22Rv1 (cell line): ENCODE data around the gene VSTM4.

Experiments
- H3K27ac ChIP-seq: fragments of 450-650 bp; 2 replicates; pipeline ENCODE4 v1.5.1; 2017
- ZFX ChIP-seq: fragments of 450-650 bp; IDR thresholded peaks from 2 replicates; pipeline ENCODE4 v1.6.1; 2017; ENCODE audit warnings: antibody characterized with exemption, borderline replicate concordance
- TF ChIP-seq, protein P1 (sequence below): fragments of 450-650 bp; IDR thresholded peaks from 2 replicates; pipeline ENCODE4 v1.5.1; 2017; ENCODE audit warnings: mild to moderate bottlenecking

The VSTM4 gene

DNA sequence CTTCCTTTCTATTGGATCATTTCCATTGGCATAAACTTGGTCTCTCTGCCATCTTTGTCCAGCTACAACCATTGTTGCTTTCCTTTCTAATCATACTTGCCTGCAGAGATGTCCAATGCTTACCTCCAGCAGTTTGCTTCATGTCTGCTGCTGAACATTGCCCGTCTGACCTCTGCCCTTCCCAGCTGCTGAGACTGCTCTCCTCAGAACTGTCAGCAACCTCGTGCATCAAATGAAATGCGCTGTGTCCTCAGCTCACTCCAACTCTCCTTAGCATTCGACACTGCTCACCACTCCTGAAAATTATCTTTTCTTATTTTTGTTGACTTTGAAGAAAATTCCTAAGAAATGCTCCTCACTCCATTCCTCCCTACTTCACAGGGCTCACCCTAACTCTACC, 13.5 kb upstream of the VSTM4 start:
- H3K27ac ChIP-seq = no peak overlapping the region

DNA sequence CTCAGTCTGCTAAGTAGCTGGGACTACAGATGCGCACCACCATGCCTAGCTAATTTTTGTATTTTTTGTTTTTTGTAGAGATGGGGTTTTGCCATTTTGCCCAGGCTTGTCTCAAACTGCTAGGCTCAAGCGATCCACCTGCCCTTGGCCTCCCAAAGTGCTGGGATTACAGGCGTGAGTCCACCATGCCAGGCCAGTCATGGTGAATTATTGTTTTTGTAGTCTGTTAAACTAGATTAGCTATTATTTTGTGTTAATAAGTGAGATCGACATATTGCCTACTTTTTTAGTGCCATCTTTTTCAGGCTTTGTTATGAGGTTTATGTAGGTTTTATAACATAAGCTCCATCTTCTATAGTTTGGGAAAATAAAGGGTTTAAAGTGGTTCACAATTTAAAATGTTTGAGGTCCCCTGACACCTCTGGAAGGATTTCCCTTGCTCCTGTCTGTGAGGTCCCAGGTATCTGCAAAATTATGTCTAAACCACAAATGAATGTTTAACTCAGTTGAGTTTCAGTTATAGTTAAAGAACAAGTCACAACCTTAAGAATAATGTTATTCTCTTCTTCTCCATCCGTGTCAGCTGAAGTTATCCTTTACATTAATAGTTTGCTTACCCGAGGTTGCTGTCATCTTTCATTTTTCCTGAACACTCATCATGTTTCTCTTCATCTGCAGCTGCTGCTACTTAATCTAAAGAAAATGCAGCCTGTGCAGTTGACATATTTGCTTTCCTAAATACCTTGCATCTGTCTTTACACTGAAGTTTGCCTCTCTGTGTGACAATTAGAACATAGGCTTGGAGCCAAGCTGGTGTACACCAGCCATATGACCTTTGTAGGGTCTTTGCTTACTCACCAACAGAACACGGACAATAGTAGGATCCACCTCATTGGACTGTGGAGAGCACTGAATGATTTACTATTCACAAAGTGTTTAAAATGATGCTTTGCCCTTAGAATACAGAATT, 8.9 kb upstream of the VSTM4 start:
- no peak for TF ChIP-seq ZFX
- TF ChIP-seq, protein P1, sequence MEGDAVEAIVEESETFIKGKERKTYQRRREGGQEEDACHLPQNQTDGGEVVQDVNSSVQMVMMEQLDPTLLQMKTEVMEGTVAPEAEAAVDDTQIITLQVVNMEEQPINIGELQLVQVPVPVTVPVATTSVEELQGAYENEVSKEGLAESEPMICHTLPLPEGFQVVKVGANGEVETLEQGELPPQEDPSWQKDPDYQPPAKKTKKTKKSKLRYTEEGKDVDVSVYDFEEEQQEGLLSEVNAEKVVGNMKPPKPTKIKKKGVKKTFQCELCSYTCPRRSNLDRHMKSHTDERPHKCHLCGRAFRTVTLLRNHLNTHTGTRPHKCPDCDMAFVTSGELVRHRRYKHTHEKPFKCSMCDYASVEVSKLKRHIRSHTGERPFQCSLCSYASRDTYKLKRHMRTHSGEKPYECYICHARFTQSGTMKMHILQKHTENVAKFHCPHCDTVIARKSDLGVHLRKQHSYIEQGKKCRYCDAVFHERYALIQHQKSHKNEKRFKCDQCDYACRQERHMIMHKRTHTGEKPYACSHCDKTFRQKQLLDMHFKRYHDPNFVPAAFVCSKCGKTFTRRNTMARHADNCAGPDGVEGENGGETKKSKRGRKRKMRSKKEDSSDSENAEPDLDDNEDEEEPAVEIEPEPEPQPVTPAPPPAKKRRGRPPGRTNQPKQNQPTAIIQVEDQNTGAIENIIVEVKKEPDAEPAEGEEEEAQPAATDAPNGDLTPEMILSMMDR = no peak
- no peak overlapping the region for H3K27ac ChIP-seq

More for the DNA sequence above, 13.5 kb upstream of the VSTM4 start:
- no peak for TF ChIP-seq ZFX
- TF ChIP-seq, protein P1 = no peak

DNA sequence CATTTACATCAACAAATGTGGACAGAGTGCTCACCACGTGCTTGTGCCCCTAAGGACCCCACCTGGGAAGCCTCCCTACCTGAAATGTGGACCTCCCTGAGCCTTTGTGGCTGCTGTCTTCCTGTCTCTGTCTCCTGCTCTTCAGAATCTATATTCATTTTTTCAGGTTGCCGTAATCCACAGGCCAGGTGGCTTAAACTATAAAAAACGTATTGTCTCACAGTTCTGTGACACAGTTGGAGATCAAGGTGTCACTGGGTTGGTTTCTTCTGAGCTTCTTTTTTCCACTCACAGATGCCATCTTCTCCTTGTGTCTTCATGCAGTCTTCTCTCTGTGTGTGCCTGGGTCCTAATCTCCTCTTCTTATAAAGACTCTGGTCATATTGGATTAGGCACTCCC, 5.6 kb upstream of the VSTM4 start:
- TF ChIP-seq ZFX = no peak
- TF ChIP-seq, protein P1 = no peak
- no peak overlapping the region for H3K27ac ChIP-seq

DNA sequence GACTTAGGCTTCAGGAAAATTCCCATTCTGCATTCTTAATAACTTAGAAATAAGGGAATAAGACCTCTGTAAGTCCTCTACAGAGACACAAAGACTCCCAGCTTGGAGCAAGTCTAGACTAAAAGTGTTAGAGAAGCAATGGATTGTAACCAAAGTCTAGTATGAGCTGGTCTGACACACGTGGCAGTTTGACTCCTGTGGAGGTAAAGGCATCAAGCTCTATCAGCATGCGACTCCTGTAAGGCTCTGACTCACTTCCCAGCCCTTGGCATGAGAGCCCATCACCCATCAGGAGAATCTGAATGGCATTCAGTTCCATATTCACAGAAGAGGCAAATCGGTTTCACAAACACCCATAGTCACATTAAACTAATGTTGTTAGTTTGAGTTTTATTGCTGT, 4.4 kb upstream of the VSTM4 start:
- TF ChIP-seq, protein P1 = no peak
- TF ChIP-seq ZFX = no peak
- no peak overlapping the region for H3K27ac ChIP-seq

DNA sequence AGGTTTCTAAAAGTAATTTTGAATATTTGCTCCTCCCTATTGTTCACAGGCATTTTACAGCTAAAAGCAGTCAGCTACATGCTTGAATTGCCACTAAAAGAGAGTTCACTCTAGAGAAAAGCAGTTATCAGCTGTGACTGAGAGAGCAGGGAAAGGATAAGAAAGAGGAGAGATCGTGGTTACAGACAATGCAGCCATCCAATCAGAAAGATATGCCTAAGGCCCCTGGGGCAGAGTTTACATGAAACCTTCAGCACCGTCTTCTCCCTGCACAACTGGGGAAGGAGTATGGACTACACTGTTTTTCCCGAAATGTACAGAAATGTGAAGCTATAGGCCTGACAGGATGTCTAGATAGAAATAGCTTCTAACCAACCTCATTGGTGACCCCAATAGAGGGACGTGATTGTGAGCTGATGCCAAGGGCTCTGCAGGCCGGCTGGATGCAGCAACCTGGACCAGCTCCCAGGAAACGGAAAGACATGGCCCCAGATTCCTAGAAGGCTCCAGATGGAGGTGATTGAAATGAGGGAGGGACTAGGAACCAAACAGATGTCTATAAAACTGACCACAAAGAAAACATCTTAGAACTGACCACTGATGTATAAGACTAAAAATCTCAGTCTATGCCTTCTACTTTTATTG, 3.2 kb upstream of the VSTM4 start:
- H3K27ac ChIP-seq = no peak overlapping the region
- TF ChIP-seq, protein P1 = no peak
- no peak for TF ChIP-seq ZFX

DNA sequence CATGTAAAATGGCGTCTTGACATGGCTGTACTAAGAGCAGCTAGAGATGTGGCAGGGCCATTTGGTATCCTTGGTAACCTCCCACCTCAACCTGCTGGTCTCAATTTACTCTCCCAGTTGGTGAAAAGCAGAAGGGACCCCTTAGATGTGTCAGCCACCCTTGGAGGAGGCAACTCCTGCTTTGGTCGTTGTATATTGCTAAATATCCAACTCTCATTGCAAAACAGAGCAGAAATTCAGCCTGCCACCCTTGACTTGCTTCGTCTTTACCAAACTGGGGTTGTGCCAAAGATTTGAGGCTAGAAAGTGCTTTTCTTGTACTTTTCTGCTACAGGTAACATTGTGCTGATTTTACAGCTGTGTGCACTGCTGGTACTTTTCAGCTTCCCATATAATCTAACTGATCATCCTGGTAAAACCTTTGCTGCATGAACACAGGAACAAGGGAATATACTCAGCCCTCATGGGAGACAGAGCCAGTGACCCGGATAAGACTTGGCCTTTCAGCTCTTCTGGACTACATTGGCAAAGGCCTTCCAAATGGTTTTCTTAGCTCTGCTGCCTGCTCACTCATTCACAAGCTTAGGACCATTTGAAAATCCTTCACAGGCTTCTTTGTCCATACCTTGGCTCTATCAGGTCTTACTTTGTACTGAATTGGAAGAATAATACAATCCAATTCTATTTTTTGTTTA, 2.2 kb upstream of the VSTM4 start:
- TF ChIP-seq, protein P1 = no peak
- no peak for TF ChIP-seq ZFX

More for the DNA sequence above, 2.2 kb upstream of the VSTM4 start:
- H3K27ac ChIP-seq = no peak overlapping the region
